HepG2 (cell line): ENCODE results near the gene KRT73. TPM values are rescaled to one million over a fixed set of nuclear protein-coding genes. Genes with fewer than 3 reads are reported as not detected.

Experiments used
- ATAC-seq: fragments of 200-7000 bp; cut with Tn5 transposase; 3 replicates; pipeline ENCODE4 v1.9.1; 2020; ENCODE audit warnings: mild to moderate bottlenecking, moderate library complexity
- BruUV-seq: library from RNA; stranded (reverse); fragments of 400-500 nt; replicated peaks from 2 replicates; lab custom pipeline; 2021; lab: Mats Ljungman, UMichigan
- CTCF ChIA-PET: fragments of 300-600 bp; formaldehyde crosslinking; extraction: SDS; loops from one replicate; lab custom pipeline; 2021; ENCODE audit warnings: low total read pairs, inconsistent platforms, low intra/inter-chr PET ratio; lab: Yijun Ruan, JAX
- POLR2A ChIA-PET: fragments of 350-600 bp; sonication (Branson Sonifier 250); formaldehyde crosslinking; loops from one replicate; lab custom pipeline; 2020; ENCODE audit warnings: antibody characterized with exemption, inconsistent platforms; lab: Yijun Ruan, JAX
- DNase-seq: peaks from one replicate; pipeline ENCODE4 v3.0.0-alpha.2; 2015; ENCODE audit warnings: low spot score
- FAIRE-seq: peaks from 3 replicates; lab custom pipeline; 2011; peaks lifted over from hg19 to GRCh38; lab: Jason Lieb, UNC
- H2AFZ ChIP-seq: one replicate; pipeline ENCODE4 v1.6.1; 2011; ENCODE audit warnings: low read length, inconsistent platforms
- H3K27ac ChIP-seq: fragments of 300-600 bp; 3 replicates; pipeline ENCODE4 v1.8.0; 2011; ENCODE audit warnings: mixed run types, mild to moderate bottlenecking, mixed read lengths, low read length, inconsistent platforms; ENCODE audit not compliant: insufficient read depth; ENCODE audit errors: extremely low read length
- H3K27me3 ChIP-seq, 2 experiments: fragments of 200-600 bp in 1 of 2; 2 replicates in 1 of 2; 3 replicates in 1 of 2; pipeline versions ENCODE4 v1.6.0 to v1.8.0; 2011; ENCODE audit warnings: low read length in 2 of 2, mild to moderate bottlenecking in 2 of 2, moderate library complexity in 2 of 2, inconsistent platforms in 1 of 2; ENCODE audit not compliant: insufficient read depth in 2 of 2, control insufficient read depth in 1 of 2
- H3K36me3 ChIP-seq, 2 experiments: fragments of 200-600 bp in 1 of 2; replicated peaks in 1 of 2; 2 replicates in 1 of 2; 3 replicates in 1 of 2; pipeline versions ENCODE4 v1.5.1 to v1.8.0; 2011; ENCODE audit warnings: low read length in 2 of 2, inconsistent platforms in 1 of 2; ENCODE audit not compliant: insufficient read depth in 2 of 2, control insufficient read depth in 1 of 2
- H3K4me1 ChIP-seq: 2 replicates; pipeline ENCODE4 v1.5.1; 2012; ENCODE audit warnings: low read length, inconsistent platforms; ENCODE audit not compliant: insufficient read depth
- H3K4me2 ChIP-seq: 2 replicates; pipeline ENCODE4 v1.6.0; 2011; ENCODE audit warnings: low read depth, low read length, inconsistent platforms
- H3K4me3 ChIP-seq, 3 experiments: fragments of 200-600 bp in 1 of 3; sonication (generic), shearing (Covaris generic) in 1 of 3; replicated peaks in 1 of 3; 2 replicates each; pipeline ENCODE4 v1.5.1; 2011 to 2016; ENCODE audit warnings: low read length in 3 of 3, inconsistent platforms in 2 of 3, low read depth in 2 of 3, mild to moderate bottlenecking in 2 of 3, control low read depth in 1 of 3, mixed read lengths in 1 of 3; ENCODE audit not compliant: insufficient read depth in 1 of 3
- H3K79me2 ChIP-seq: one replicate; pipeline ENCODE4 v1.6.1; 2011; ENCODE audit warnings: low read length, inconsistent platforms; ENCODE audit not compliant: insufficient read depth
- H3K9ac ChIP-seq: 2 replicates; pipeline ENCODE4 v1.6.0; 2011; ENCODE audit warnings: mild to moderate bottlenecking, low read depth, low read length, inconsistent platforms; ENCODE audit not compliant: insufficient read depth
- H3K9me3 ChIP-seq: 2 replicates; pipeline ENCODE4 v1.5.1; 2012; ENCODE audit warnings: mild to moderate bottlenecking, low read length
- H4K20me1 ChIP-seq: 2 replicates; pipeline ENCODE4 v1.6.0; 2011; ENCODE audit warnings: inconsistent platforms, mild to moderate bottlenecking, low read length, moderate library complexity; ENCODE audit not compliant: insufficient read depth
- GLI4 ChIP-seq: sonication (generic); formaldehyde crosslinking; IDR thresholded peaks from 2 replicates; pipeline ENCODE4 v1.5.1; 2020; ENCODE audit warnings: missing genetic modification reagents, mild to moderate bottlenecking, moderate library complexity, borderline replicate concordance
- KLF16 ChIP-seq, 2 experiments: sonication (generic) in 1 of 2; formaldehyde crosslinking in 1 of 2; IDR thresholded peaks; 2 replicates each; pipeline versions ENCODE4 v1.6.1 to v1.8.0; 2016 to 2023; ENCODE audit warnings: missing genetic modification reagents in 2 of 2, missing compliant biosample characterization in 1 of 2
- ZBTB40 ChIP-seq, 2 experiments: fragments of 450-650 bp in 1 of 2; sonication (generic) in 1 of 2; formaldehyde crosslinking in 1 of 2; IDR thresholded peaks; 2 replicates each; pipeline versions ENCODE4 v1.6.1 to v1.8.0; 2016 to 2022; ENCODE audit warnings: antibody characterized with exemption in 1 of 2, mild to moderate bottlenecking in 1 of 2, missing genetic modification reagents in 1 of 2
- ZNF180 ChIP-seq: sonication (generic); formaldehyde crosslinking; IDR thresholded peaks from 2 replicates; pipeline ENCODE4 v1.4.0; 2020; ENCODE audit warnings: low read depth, missing genetic modification reagents, borderline replicate concordance
- ZNF224 ChIP-seq: sonication (generic); formaldehyde crosslinking; IDR thresholded peaks from 2 replicates; pipeline ENCODE4 v1.5.0; 2020; ENCODE audit warnings: mild to moderate bottlenecking, missing genetic modification reagents
- WGBS: methylation state at CpG from one replicate; pipeline ENCODE4 v1.1.6; 2017; ENCODE audit warnings: low lambda C conversion rate; 5-methylcytosine and 5-hydroxymethylcytosine counted together
- in situ Hi-C: cut with HindIII; loops from 2 replicates; pipeline ENCODE4 v1.10.0; 2017; ENCODE audit warnings: low pct_unique_long_range_greater_than_20kb; ENCODE audit not compliant: extremely low pct_ligation_motif_present
- intact Hi-C: fragments of 100-400 bp; cut with micrococcal nuclease; formaldehyde crosslinking; loops from one replicate; pipeline ENCODE4 v1.10.0; 2022; ENCODE audit not compliant: unreplicated experiment
- polyA plus RNA-seq, 8 experiments: library from polyadenylated mRNA; depleted of rRNA in 3 of 8; stranded (reverse) in 7 of 8; unstranded in 1 of 8; fragments of >200 nt; fragmentation: Illumina TruSeq in 4 of 8; extraction: Trizol in 4 of 8; gene quantifications; 2 replicates each; pipeline versions ENCODE4 v1.2.1 to v1.2.3, GENCODE V29; 2011 to 2016; ENCODE audit warnings: low read depth in 4 of 8, missing spikeins in 1 of 8, mixed read lengths in 1 of 8; ENCODE audit not compliant: insufficient read depth in 1 of 8
- total RNA-seq, 5 experiments: library from RNA; depleted of rRNA; stranded (reverse); fragments of >200 nt; fragmentation: Illumina TruSeq; extraction: Trizol; gene quantifications; 2 replicates each; pipeline ENCODE4 v1.2.3, GENCODE V29; 2016; ENCODE audit warnings: low read depth in 1 of 5
- TF ChIP-seq, protein P1 (sequence below), 2 experiments: sonication (generic) in 1 of 2; formaldehyde crosslinking in 1 of 2; IDR thresholded peaks; 2 replicates each; pipeline versions ENCODE4 v1.6.1 to v1.9.0; 2014 to 2022; ENCODE audit warnings: antibody characterized with exemption in 1 of 2, borderline replicate concordance in 1 of 2, inconsistent platforms in 1 of 2, low read depth in 1 of 2, missing genetic modification reagents in 1 of 2

The KRT73 gene
- total and polyA plus RNA-seq, 2 of the 13 experiments (the other 11 are each of a cell fraction or from before 2014, with no cell fraction given): not detected

GRCh38 chr12:52647601-52648000 lies 29.2 kb upstream of the KRT73 start (continued):
- TF ChIP-seq ZBTB40 (IDR thresholded peaks at IDR 0.05) (no peak), ZBTB40 (CRISPR knock-in tag; IDR thresholded peaks at IDR 0.05) (no peak)
- TF ChIP-seq, all 625 proteins: peak for 1

DNA sequence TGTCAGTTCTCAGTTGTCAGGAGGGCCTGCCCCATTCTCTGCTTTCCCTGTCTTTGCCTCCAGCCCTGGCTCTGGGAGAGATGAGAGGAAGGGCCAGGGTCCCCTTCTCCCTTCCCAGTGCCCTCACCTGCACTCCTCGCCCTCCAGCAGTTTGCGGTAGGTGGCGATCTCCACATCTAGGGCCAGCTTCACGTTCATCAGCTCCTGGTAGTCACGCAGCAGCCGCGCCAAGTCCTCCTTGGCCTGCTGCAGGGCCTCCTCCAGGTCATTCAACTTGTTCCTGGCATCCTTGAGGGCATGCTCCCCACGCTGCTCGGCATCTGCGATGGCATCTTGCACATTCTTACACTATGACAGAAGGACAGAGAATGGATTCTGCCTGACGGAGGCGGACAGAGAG lies 28.3 kb upstream of the KRT73 start:
- no TSS peak for BruUV-seq
- no peaks in the 10 kb centered on the region for H3K4me1 ChIP-seq
- H3K9me3 ChIP-seq: no peaks in the 10 kb centered on the region
- no peak overlapping the region for H3K4me3 ChIP-seq
- POLR2A ChIA-PET: no interaction called here
- H3K4me2 ChIP-seq: no peak overlapping the region
- H3K79me2 ChIP-seq: no peaks in the 10 kb centered on the region
- H3K27me3 ChIP-seq: peaks cover 3 to 64% of the 10 kb centered on the region in 2 experiments; a peak in 4 of 5 replicates
- no peak overlapping the region for H3K9ac ChIP-seq
- 25% methylated on average over 8 of the region's 12 CpGs for WGBS
- H2AFZ ChIP-seq: no peak overlapping the region
- in situ Hi-C loops (no loop called here), intact Hi-C loops (no loop called here)
- H4K20me1 ChIP-seq: no peaks in the 10 kb centered on the region
- ATAC-seq: peak; percentile 41; the same call in 1 of the 3 replicates
- CTCF ChIA-PET: no interaction called here
- DNase-seq: no peak
- no peak for FAIRE-seq
- no peaks in the 10 kb centered on the region for H3K36me3 ChIP-seq
- H3K27ac ChIP-seq: no peak overlapping the region
- no peak for TF ChIP-seq GLI4 (CRISPR knock-in tag)
- TF ChIP-seq ZNF224 (CRISPR knock-in tag): no peak
- TF ChIP-seq, protein P1, sequence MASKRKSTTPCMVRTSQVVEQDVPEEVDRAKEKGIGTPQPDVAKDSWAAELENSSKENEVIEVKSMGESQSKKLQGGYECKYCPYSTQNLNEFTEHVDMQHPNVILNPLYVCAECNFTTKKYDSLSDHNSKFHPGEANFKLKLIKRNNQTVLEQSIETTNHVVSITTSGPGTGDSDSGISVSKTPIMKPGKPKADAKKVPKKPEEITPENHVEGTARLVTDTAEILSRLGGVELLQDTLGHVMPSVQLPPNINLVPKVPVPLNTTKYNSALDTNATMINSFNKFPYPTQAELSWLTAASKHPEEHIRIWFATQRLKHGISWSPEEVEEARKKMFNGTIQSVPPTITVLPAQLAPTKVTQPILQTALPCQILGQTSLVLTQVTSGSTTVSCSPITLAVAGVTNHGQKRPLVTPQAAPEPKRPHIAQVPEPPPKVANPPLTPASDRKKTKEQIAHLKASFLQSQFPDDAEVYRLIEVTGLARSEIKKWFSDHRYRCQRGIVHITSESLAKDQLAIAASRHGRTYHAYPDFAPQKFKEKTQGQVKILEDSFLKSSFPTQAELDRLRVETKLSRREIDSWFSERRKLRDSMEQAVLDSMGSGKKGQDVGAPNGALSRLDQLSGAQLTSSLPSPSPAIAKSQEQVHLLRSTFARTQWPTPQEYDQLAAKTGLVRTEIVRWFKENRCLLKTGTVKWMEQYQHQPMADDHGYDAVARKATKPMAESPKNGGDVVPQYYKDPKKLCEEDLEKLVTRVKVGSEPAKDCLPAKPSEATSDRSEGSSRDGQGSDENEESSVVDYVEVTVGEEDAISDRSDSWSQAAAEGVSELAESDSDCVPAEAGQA (IDR thresholded peaks at IDR 0.05; ENCODE audit: low read depth): no peak
- TF ChIP-seq, protein P1 (CRISPR knock-in tag; IDR thresholded peaks at IDR 0.05; ENCODE audit: borderline replicate concordance): no peak
- no peak for TF ChIP-seq KLF16 (CRISPR knock-in tag; IDR thresholded peaks at IDR 0.05)
- no peak for TF ChIP-seq ZNF180 (CRISPR knock-in tag)
